Neural progenitor cell (in vitro differentiated cells): ENCODE data around the gene LIPC. TPM values are rescaled to one million over a fixed set of nuclear protein-coding genes. Genes with fewer than 3 reads are reported as not detected.

ENCODE experiments used
- DNase-seq: peaks from one replicate; pipeline ENCODE4 v3.0.0-alpha.2; 2016; ENCODE audit warnings: low spot score
- H2AFZ ChIP-seq: fragments of 200-600 bp; sonication (generic); replicated peaks from 2 replicates; pipeline ENCODE4 v1.6.1; 2016; ENCODE audit warnings: antibody characterized with exemption
- H3F3A ChIP-seq: fragments of 200-600 bp; sonication (generic); 2 replicates; pipeline ENCODE4 v1.6.1; 2016; ENCODE audit warnings: antibody characterized with exemption, low read depth
- H3K27ac ChIP-seq: fragments of 200-600 bp; sonication (generic); 2 replicates; pipeline ENCODE4 v1.5.1; 2016; ENCODE audit warnings: mild to moderate bottlenecking
- H3K27me3 ChIP-seq: fragments of 200-600 bp; sonication (generic); 2 replicates; pipeline ENCODE4 v1.6.1; 2016; ENCODE audit warnings: mild to moderate bottlenecking, moderate library complexity
- H3K36me3 ChIP-seq: fragments of 200-600 bp; sonication (generic); 2 replicates; pipeline ENCODE4 v1.5.1; 2016
- H3K4me1 ChIP-seq: fragments of 200-600 bp; sonication (generic); 2 replicates; pipeline ENCODE4 v1.6.1; 2016; ENCODE audit warnings: mixed run types
- H3K4me2 ChIP-seq: fragments of 200-600 bp; sonication (generic); 2 replicates; pipeline ENCODE4 v1.6.1; 2016
- H3K4me3 ChIP-seq: fragments of 200-600 bp; sonication (generic); 2 replicates; pipeline ENCODE4 v1.5.1; 2016
- H3K79me2 ChIP-seq: fragments of 200-600 bp; sonication (generic); 2 replicates; pipeline ENCODE4 v1.6.1; 2016; ENCODE audit warnings: low read depth
- H3K9ac ChIP-seq: fragments of 200-600 bp; sonication (generic); 2 replicates; pipeline ENCODE4 v1.6.1; 2016
- H3K9me3 ChIP-seq: fragments of 200-600 bp; sonication (generic); 2 replicates; pipeline ENCODE4 v1.5.1; 2016; ENCODE audit warnings: low read depth
- H4K20me1 ChIP-seq: fragments of 200-600 bp; sonication (generic); 2 replicates; pipeline ENCODE4 v1.6.1; 2016; ENCODE audit warnings: low read depth
- H3K27ac Mint-ChIP-seq: 3 replicates; pipeline ENCODE4 v1.8.0; 2021; ENCODE audit warnings: mixed read lengths
- H3K27me3 Mint-ChIP-seq: 2 replicates; pipeline ENCODE4 v1.8.0; 2022; ENCODE audit warnings: low read depth, mild to moderate bottlenecking, inconsistent platforms, moderate library complexity, mixed read lengths; ENCODE audit not compliant: insufficient read depth
- H3K36me3 Mint-ChIP-seq: 3 replicates; pipeline ENCODE4 v1.8.0; 2021; ENCODE audit warnings: mixed read lengths
- H3K4me1 Mint-ChIP-seq: 3 replicates; pipeline ENCODE4 v1.8.0; 2021; ENCODE audit warnings: mixed read lengths
- H3K4me3 Mint-ChIP-seq: 3 replicates; pipeline ENCODE4 v1.8.0; 2021; ENCODE audit warnings: mild to moderate bottlenecking, moderate library complexity, mixed read lengths
- H3K9me3 Mint-ChIP-seq: 3 replicates; pipeline ENCODE4 v1.8.0; 2020; ENCODE audit warnings: mixed read lengths
- CTCF ChIP-seq: fragments of 200-600 bp; sonication (generic); IDR thresholded peaks from 2 replicates; pipeline ENCODE4 v1.5.1; 2017; ENCODE audit warnings: antibody characterized with exemption, mild to moderate bottlenecking
- EZH2 ChIP-seq: fragments of 200-600 bp; sonication (generic); IDR thresholded peaks from 2 replicates; pipeline ENCODE4 v1.6.1; 2017; ENCODE audit warnings: antibody characterized with exemption, mild to moderate bottlenecking, moderate library complexity
- EZH2phosphoT487 ChIP-seq: fragments of 200-600 bp; sonication (generic); IDR thresholded peaks from 2 replicates; pipeline ENCODE4 v1.6.1; 2017; ENCODE audit warnings: antibody characterized with exemption
- total RNA-seq: library from RNA; depleted of rRNA; stranded (reverse); fragments of >200 nt; gene quantifications from 2 replicates; pipeline ENCODE4 v1.2.3, GENCODE V29; 2015; ENCODE audit warnings: low replicate concordance

LIPC gene
- total RNA-seq, 1 donor from 2014 or later = not detected

- H3F3A ChIP-seq = no peaks in the 10 kb centered on the region
- no peak overlapping the region for H3K4me2 ChIP-seq
- H3K27ac Mint-ChIP-seq = no peak overlapping the region
- no peaks in the 10 kb centered on the region for H3K9me3 Mint-ChIP-seq
- no peaks in the 10 kb centered on the region for H4K20me1 ChIP-seq
- H3K9me3 ChIP-seq = no peaks in the 10 kb centered on the region
- H3K4me3 Mint-ChIP-seq = no peak overlapping the region
- no peaks in the 10 kb centered on the region for H3K4me1 ChIP-seq
- H2AFZ ChIP-seq = no peak overlapping the region
- H3K36me3 Mint-ChIP-seq = no peaks in the 10 kb centered on the region
- no peak overlapping the region for H3K27ac ChIP-seq
- H3K4me3 ChIP-seq = no peak overlapping the region
- no peak for DNase-seq
- peaks cover 2% of the 10 kb centered on the region for H3K27me3 Mint-ChIP-seq
- no peak overlapping the region for H3K9ac ChIP-seq
- TF ChIP-seq EZH2phosphoT487 (no peak), CTCF (no peak), EZH2 (no peak)
- H3K79me2 ChIP-seq = no peaks in the 10 kb centered on the region
- H3K36me3 ChIP-seq = no peaks in the 10 kb centered on the region
- no peaks in the 10 kb centered on the region for H3K4me1 Mint-ChIP-seq
- no peaks in the 10 kb centered on the region for H3K27me3 ChIP-seq
Observed at GRCh38 chr15:58543664-58544335, 112.0 kb downstream of the LIPC start.

GRCh38 chr15:58544756-58545155 lies 113.0 kb downstream of the LIPC start:
- H4K20me1 ChIP-seq = no peaks in the 10 kb centered on the region
- H3K27me3 Mint-ChIP-seq = peaks cover 4% of the 10 kb centered on the region
- H3K9me3 ChIP-seq = no peaks in the 10 kb centered on the region
- TF ChIP-seq EZH2 (no peak), CTCF (no peak), EZH2phosphoT487 (no peak)
- no peaks in the 10 kb centered on the region for H3K4me1 ChIP-seq
- H3K27ac ChIP-seq = no peak overlapping the region
- no peaks in the 10 kb centered on the region for H3K79me2 ChIP-seq
- H3K9me3 Mint-ChIP-seq = no peaks in the 10 kb centered on the region
- no peaks in the 10 kb centered on the region for H3K36me3 ChIP-seq
- no peak overlapping the region for H2AFZ ChIP-seq
- no peak overlapping the region for H3K27ac Mint-ChIP-seq
- no peaks in the 10 kb centered on the region for H3K27me3 ChIP-seq
- no peak overlapping the region for H3K4me2 ChIP-seq
- H3K9ac ChIP-seq = no peak overlapping the region
- no peak overlapping the region for H3K4me3 ChIP-seq
- no peaks in the 10 kb centered on the region for H3K4me1 Mint-ChIP-seq
- no peaks in the 10 kb centered on the region for H3F3A ChIP-seq
- DNase-seq = no peak
- H3K36me3 Mint-ChIP-seq = no peaks in the 10 kb centered on the region
- no peak overlapping the region for H3K4me3 Mint-ChIP-seq

GRCh38 chr15:58545307-58546065 lies 113.7 kb downstream of the LIPC start:
- Histone ChIP-seq H3K4me3 (no peak overlapping the region), H3K4me1 (no peaks in the 10 kb centered on the region), H3K27me3 (no peaks in the 10 kb centered on the region), H3K9ac (no peak overlapping the region), H3K36me3 (no peaks in the 10 kb centered on the region), H3K4me2 (no peak overlapping the region), H4K20me1 (no peaks in the 10 kb centered on the region), H2AFZ (no peak overlapping the region), H3K79me2 (no peaks in the 10 kb centered on the region), H3K9me3 (no peaks in the 10 kb centered on the region), H3K27ac (no peak overlapping the region), H3F3A (no peaks in the 10 kb centered on the region)
- DNase-seq = no peak
- Mint-ChIP-seq H3K27me3 (peaks cover 4% of the 10 kb centered on the region), H3K4me3 (no peak overlapping the region), H3K4me1 (no peaks in the 10 kb centered on the region), H3K9me3 (no peaks in the 10 kb centered on the region), H3K36me3 (no peaks in the 10 kb centered on the region), H3K27ac (no peak overlapping the region)
- TF ChIP-seq CTCF (no peak), EZH2 (no peak), EZH2phosphoT487 (no peak)
